Thoracic aorta (tissue), 2 donors: ENCODE results near the gene SLC6A4. TPM values are rescaled to one million over a fixed set of nuclear protein-coding genes. Genes with fewer than 3 reads are reported as not detected.

Experiments used
- ATAC-seq: fragments of 150-250 bp; one replicate; pipeline ENCODE4 v1.8.0; 2017; ENCODE audit warnings: low read depth; ENCODE audit not compliant: insufficient number of reproducible peaks, low FRiP score
- DNase-seq: peaks from one replicate; pipeline ENCODE4 v3.0.0-alpha.2; 2020; ENCODE audit warnings: low spot score
- H3K27ac ChIP-seq, 2 donors: fragments of 200-600 bp; sonication (generic); 1 replicate in 1 of 2; 2 replicates in 1 of 2; pipeline ENCODE4 v1.5.1; 2016; ENCODE audit warnings: mild to moderate bottlenecking in 2 of 2, moderate library complexity in 2 of 2
- H3K27me3 ChIP-seq: fragments of 200-600 bp; sonication (generic); replicated peaks from 2 replicates; pipeline ENCODE4 v1.6.0; 2016; ENCODE audit warnings: mild to moderate bottlenecking; ENCODE audit not compliant: insufficient read depth
- H3K36me3 ChIP-seq: fragments of 200-600 bp; sonication (generic); one replicate; pipeline ENCODE4 v1.5.1; 2016
- H3K4me1 ChIP-seq, 2 donors: fragments of 200-600 bp; sonication (generic); 1 replicate in 1 of 2; 2 replicates in 1 of 2; pipeline versions ENCODE4 v1.5.1 to v1.6.0; 2016; ENCODE audit warnings: low read depth in 2 of 2, mild to moderate bottlenecking in 1 of 2; ENCODE audit not compliant: control insufficient read depth in 1 of 2
- H3K4me3 ChIP-seq: fragments of 200-600 bp; sonication (generic); 2 replicates; pipeline ENCODE4 v1.5.1; 2016; ENCODE audit warnings: mild to moderate bottlenecking
- H3K9me3 ChIP-seq: fragments of 200-600 bp; sonication (generic); 2 replicates; pipeline ENCODE4 v1.5.1; 2016
- CTCF ChIP-seq: fragments of 200-600 bp; sonication (generic); IDR thresholded peaks from one replicate; pipeline ENCODE4 v1.5.1; 2019; ENCODE audit warnings: antibody characterized with exemption
- total RNA-seq, 2 donors: library from RNA; depleted of rRNA; stranded (reverse); fragments of >200 nt; gene quantifications; one replicate each; pipeline versions ENCODE4 v1.1.0 to v1.2.3, GENCODE V29; 2016

Gene SLC6A4
- total RNA-seq, 2 donors from 2014 or later, result 1.6 to 15.2 TPM

GRCh38 chr17:30240177-30240576 lies 4.7 kb upstream of the SLC6A4 start:
- peaks cover 16 to 30% of the 10 kb centered on the region in 2 donors for H3K4me1 ChIP-seq
- peaks cover 3% of the 10 kb centered on the region for H3K27me3 ChIP-seq
- no peak for TF ChIP-seq CTCF
- no peak overlapping the region for H3K27ac ChIP-seq
- H3K9me3 ChIP-seq, result no peaks in the 10 kb centered on the region
- no peak for DNase-seq
- no peak for ATAC-seq
- H3K4me3 ChIP-seq, result no peak overlapping the region
- peaks cover 2% of the 10 kb centered on the region for H3K36me3 ChIP-seq

GRCh38 chr17:30239089-30239462 lies 3.6 kb upstream of the SLC6A4 start:
- DNase-seq (no peak), ATAC-seq (no peak)
- peaks cover 3% of the 10 kb centered on the region for H3K27me3 ChIP-seq
- no peaks in the 10 kb centered on the region for H3K9me3 ChIP-seq
- no peaks in the 10 kb centered on the region for H3K36me3 ChIP-seq
- no peak for TF ChIP-seq CTCF
- no peak overlapping the region for H3K4me3 ChIP-seq
- H3K27ac ChIP-seq, result no peak overlapping the region
- H3K4me1 ChIP-seq, result peaks cover 17 to 31% of the 10 kb centered on the region in 2 donors

GRCh38 chr17:30238387-30239088 lies 3.0 kb upstream of the SLC6A4 start:
- peaks cover 17 to 31% of the 10 kb centered on the region in 2 donors for H3K4me1 ChIP-seq
- DNase-seq, result no peak
- no peak for TF ChIP-seq CTCF
- H3K27ac ChIP-seq, result no peak overlapping the region
- peaks cover 3% of the 10 kb centered on the region for H3K27me3 ChIP-seq
- H3K4me3 ChIP-seq, result no peak overlapping the region
- no peak for ATAC-seq
- no peaks in the 10 kb centered on the region for H3K9me3 ChIP-seq
- no peaks in the 10 kb centered on the region for H3K36me3 ChIP-seq

GRCh38 chr17:30238003-30238344 lies 2.5 kb upstream of the SLC6A4 start:
- peak overlapping the region; percentile 31 for H3K4me3 ChIP-seq
- H3K4me1 ChIP-seq, result peaks cover 17 to 31% of the 10 kb centered on the region in 2 donors
- ATAC-seq, result no peak
- H3K27ac ChIP-seq, result no peak overlapping the region
- no peaks in the 10 kb centered on the region for H3K9me3 ChIP-seq
- no peak for TF ChIP-seq CTCF
- DNase-seq, result no peak
- H3K27me3 ChIP-seq, result peaks cover 3% of the 10 kb centered on the region
- no peaks in the 10 kb centered on the region for H3K36me3 ChIP-seq

GRCh38 chr17:30237296-30238002 lies 2.0 kb upstream of the SLC6A4 start:
- H3K4me1 ChIP-seq, result peaks cover 17 to 31% of the 10 kb centered on the region in 2 donors
- H3K4me3 ChIP-seq, result peak overlapping the region; percentile 31
- ATAC-seq (no peak), DNase-seq (no peak)
- no peaks in the 10 kb centered on the region for H3K36me3 ChIP-seq
- no peaks in the 10 kb centered on the region for H3K9me3 ChIP-seq
- H3K27ac ChIP-seq, result no peak overlapping the region
- H3K27me3 ChIP-seq, result peaks cover 3% of the 10 kb centered on the region
- no peak for TF ChIP-seq CTCF
